GM10266 (cell line): Measurements from ENCODE around the gene DERA.
A peak's percentile ranks its signal among the peaks of the same experiment; 100 is the strongest.

ENCODE experiments used
- DNase-seq: peaks from one replicate; pipeline ENCODE4 v3.0.0; 2012; ENCODE audit errors: extremely low spot score
- TF ChIP-seq, protein P1 (sequence below): IDR thresholded peaks from 2 replicates; pipeline ENCODE4 v1.5.1; 2012; ENCODE audit warnings: mild to moderate bottlenecking, low read depth; ENCODE audit not compliant: control insufficient read depth, insufficient read depth; ENCODE audit errors: missing control alignments

Gene DERA

GRCh38 chr12:15875863-15876262 is 35.3 kb upstream of the DERA start:
- TF ChIP-seq, protein P1, sequence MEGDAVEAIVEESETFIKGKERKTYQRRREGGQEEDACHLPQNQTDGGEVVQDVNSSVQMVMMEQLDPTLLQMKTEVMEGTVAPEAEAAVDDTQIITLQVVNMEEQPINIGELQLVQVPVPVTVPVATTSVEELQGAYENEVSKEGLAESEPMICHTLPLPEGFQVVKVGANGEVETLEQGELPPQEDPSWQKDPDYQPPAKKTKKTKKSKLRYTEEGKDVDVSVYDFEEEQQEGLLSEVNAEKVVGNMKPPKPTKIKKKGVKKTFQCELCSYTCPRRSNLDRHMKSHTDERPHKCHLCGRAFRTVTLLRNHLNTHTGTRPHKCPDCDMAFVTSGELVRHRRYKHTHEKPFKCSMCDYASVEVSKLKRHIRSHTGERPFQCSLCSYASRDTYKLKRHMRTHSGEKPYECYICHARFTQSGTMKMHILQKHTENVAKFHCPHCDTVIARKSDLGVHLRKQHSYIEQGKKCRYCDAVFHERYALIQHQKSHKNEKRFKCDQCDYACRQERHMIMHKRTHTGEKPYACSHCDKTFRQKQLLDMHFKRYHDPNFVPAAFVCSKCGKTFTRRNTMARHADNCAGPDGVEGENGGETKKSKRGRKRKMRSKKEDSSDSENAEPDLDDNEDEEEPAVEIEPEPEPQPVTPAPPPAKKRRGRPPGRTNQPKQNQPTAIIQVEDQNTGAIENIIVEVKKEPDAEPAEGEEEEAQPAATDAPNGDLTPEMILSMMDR: no peak
- no peak for DNase-seq

DNA sequence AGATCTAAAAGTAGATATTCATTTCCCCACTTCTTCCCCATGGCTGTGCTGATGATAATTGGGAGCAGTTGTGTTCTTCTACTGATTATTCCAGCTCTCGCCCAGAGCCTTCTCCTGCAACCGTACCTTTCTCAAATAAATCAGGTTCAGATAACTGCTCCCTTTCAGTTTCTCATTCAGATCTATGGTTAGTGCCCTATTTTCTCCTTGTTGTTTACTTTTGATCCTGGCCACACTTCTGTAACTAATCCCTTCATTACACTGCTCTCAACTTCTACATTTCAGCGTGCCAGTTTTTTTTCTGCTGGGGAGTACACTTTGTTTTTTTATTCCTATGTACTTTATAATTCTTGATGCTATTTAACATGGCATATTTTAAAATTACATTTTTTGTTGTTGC is 31.7 kb upstream of the DERA start:
- DNase-seq: no peak
- TF ChIP-seq, protein P1: no peak

- TF ChIP-seq, protein P1: no peak
- no peak for DNase-seq
These were observed 30.4 kb upstream of the DERA start for GRCh38 chr12:15880721-15881120.

DNA sequence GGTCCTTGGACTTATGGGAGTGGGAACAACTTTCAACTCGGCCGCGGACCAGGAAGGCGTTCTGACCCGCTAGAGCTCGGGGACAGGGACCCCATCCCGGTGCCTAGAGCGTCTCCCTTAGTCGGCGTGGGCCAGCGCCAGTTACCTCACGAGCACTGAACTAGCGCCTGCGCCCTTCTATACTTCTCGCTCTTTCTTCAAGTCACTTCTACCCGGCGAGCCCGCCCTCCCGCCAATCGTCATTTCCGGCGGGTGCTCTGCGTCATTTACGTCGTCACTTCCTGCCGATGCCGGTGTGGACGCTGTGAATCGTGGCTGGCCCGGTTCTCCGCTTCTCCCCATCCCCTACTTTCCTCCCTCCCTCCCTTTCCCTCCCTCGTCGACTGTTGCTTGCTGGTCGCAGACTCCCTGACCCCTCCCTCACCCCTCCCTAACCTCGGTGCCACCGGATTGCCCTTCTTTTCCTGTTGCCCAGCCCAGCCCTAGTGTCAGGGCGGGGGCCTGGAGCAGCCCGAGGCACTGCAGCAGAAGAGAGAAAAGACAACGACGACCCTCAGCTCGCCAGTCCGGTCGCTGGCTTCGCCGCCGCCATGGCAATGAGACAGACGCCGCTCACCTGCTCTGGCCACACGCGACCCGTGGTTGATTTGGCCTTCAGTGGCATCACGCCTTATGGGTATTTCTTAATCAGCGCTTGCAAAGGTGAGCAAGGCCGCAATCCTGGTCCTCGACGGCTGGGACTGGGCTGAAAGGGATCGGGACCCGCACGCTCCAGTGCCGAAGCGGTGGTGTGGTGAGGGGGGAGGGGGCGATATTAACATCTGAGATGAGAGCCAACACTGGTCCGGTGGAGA is 28.8 kb upstream of the DERA start, which contains the start of gene STRAP:
TSS of gene STRAP (plus strand) at position 270 of the 854 bp plus-strand sequence. CDS start at position 591, 321 bp downstream.
- peak; percentile 90 for DNase-seq
- TF ChIP-seq, protein P1: no peak

GRCh38 chr12:15883536-15883935 is 27.6 kb upstream of the DERA start:
- TF ChIP-seq, protein P1: no peak
- DNase-seq: no peak

- DNase-seq: no peak
- TF ChIP-seq, protein P1: no peak
These were observed 24.6 kb upstream of the DERA start for GRCh38 chr12:15886372-15887042.
